IMR-90 (cell line): ENCODE measurements around the gene SLC12A7. TPM values are rescaled to one million over a fixed set of nuclear protein-coding genes. Genes with fewer than 3 reads are reported as not detected.

Source experiments
- ATAC-seq: fragments of 200-7000 bp; cut with Tn5 transposase; 2 replicates; pipeline ENCODE4 v1.9.1; 2020; ENCODE audit warnings: low read depth, mild to moderate bottlenecking, moderate library complexity
- BruUV-seq: library from RNA; stranded (reverse); fragments of 400-500 nt; replicated peaks from 2 replicates; lab custom pipeline; 2021; lab: Mats Ljungman, UMichigan
- CTCF ChIA-PET: fragments of 300-600 bp; formaldehyde crosslinking; extraction: SDS; loops from one replicate; lab custom pipeline; 2021; ENCODE audit warnings: antibody characterized with exemption; lab: Yijun Ruan, JAX
- POLR2A ChIA-PET: fragments of 300-600 bp; sonication (Branson Sonifier 250); formaldehyde crosslinking; loops from one replicate; lab custom pipeline; 2022; ENCODE audit warnings: antibody characterized with exemption; ENCODE audit not compliant: unreplicated experiment; lab: Charles Lee
- DNase-seq: peaks from one replicate; pipeline ENCODE4 v3.0.0; 2013
- H2AFZ ChIP-seq: replicated peaks from 2 replicates; pipeline ENCODE3; 2013; ENCODE audit warnings: low read length, mild to moderate bottlenecking; ENCODE audit not compliant: poor library complexity
- H2AK5ac ChIP-seq: 2 replicates; pipeline ENCODE4 v1.6.1; 2013; ENCODE audit warnings: low read depth, low read length, inconsistent platforms
- H2AK9ac ChIP-seq: replicated peaks from 2 replicates; pipeline ENCODE3; 2013; ENCODE audit warnings: mild to moderate bottlenecking, low read depth, low read length, moderate library complexity; ENCODE audit not compliant: poor library complexity
- H2BK120ac ChIP-seq: 2 replicates; pipeline ENCODE4 v1.6.1; 2013; ENCODE audit warnings: low read depth, low read length, inconsistent platforms
- H2BK15ac ChIP-seq: 3 replicates; pipeline ENCODE4 v1.6.1; 2013; ENCODE audit warnings: low read depth, low read length, inconsistent platforms
- H2BK20ac ChIP-seq: 2 replicates; pipeline ENCODE4 v1.6.1; 2013; ENCODE audit warnings: low read depth, mild to moderate bottlenecking, inconsistent platforms, low read length, moderate library complexity
- H2BK5ac ChIP-seq: 2 replicates; pipeline ENCODE4 v1.6.1; 2013; ENCODE audit warnings: mild to moderate bottlenecking, low read depth, low read length, inconsistent platforms; ENCODE audit not compliant: poor library complexity, severe bottlenecking
- H3K14ac ChIP-seq: replicated peaks from 2 replicates; pipeline ENCODE4 v1.6.1; 2013; ENCODE audit warnings: low read depth, low read length, inconsistent platforms
- H3K18ac ChIP-seq: 2 replicates; pipeline ENCODE4 v1.6.1; 2013; ENCODE audit warnings: low read depth, low read length, control low read depth
- H3K23ac ChIP-seq: 2 replicates; pipeline ENCODE4 v1.6.1; 2013; ENCODE audit warnings: low read depth, low read length, inconsistent platforms
- H3K27ac ChIP-seq: 2 replicates; pipeline ENCODE4 v1.5.1; 2013; ENCODE audit warnings: mild to moderate bottlenecking, control low read depth, low read length; ENCODE audit not compliant: insufficient read depth
- H3K27me3 ChIP-seq: 2 replicates; pipeline ENCODE4 v1.6.1; 2013; ENCODE audit warnings: low read length; ENCODE audit not compliant: control insufficient read depth, insufficient read depth
- H3K36me3 ChIP-seq: 2 replicates; pipeline ENCODE4 v1.6.1; 2013; ENCODE audit warnings: low read length, mixed read lengths; ENCODE audit not compliant: control insufficient read depth, insufficient read depth
- H3K4ac ChIP-seq: 2 replicates; pipeline ENCODE4 v1.6.1; 2013; ENCODE audit warnings: low read depth, low read length, inconsistent platforms
- H3K4me1 ChIP-seq: 2 replicates; pipeline ENCODE4 v1.6.1; 2013; ENCODE audit warnings: low read length, mixed read lengths; ENCODE audit not compliant: control insufficient read depth, insufficient read depth
- H3K4me2 ChIP-seq: 2 replicates; pipeline ENCODE4 v1.6.1; 2013; ENCODE audit warnings: low read depth, mild to moderate bottlenecking, control low read depth, low read length, moderate library complexity
- H3K4me3 ChIP-seq: 2 replicates; pipeline ENCODE4 v1.5.1; 2013; ENCODE audit warnings: low read depth, mild to moderate bottlenecking, control low read depth, low read length, moderate library complexity; ENCODE audit not compliant: insufficient read depth
- H3K56ac ChIP-seq: 2 replicates; pipeline ENCODE4 v1.6.1; 2013; ENCODE audit warnings: low read length, inconsistent platforms; ENCODE audit not compliant: insufficient read depth; ENCODE audit errors: extremely low read depth
- H3K79me1 ChIP-seq, 2 experiments: 2 replicates each; pipeline ENCODE4 v1.6.1; 2013; ENCODE audit warnings: low read length in 2 of 2, inconsistent platforms in 1 of 2, low read depth in 1 of 2
- H3K9ac ChIP-seq: 2 replicates; pipeline ENCODE4 v1.6.1; 2013; ENCODE audit warnings: low read depth, low read length, control low read depth
- H3K9me1 ChIP-seq: 2 replicates; pipeline ENCODE4 v1.6.1; 2013; ENCODE audit warnings: low read length, inconsistent platforms; ENCODE audit not compliant: insufficient read depth
- H3K9me3 ChIP-seq: 2 replicates; pipeline ENCODE4 v1.6.1; 2013; ENCODE audit warnings: low read length; ENCODE audit not compliant: control insufficient read depth, insufficient read depth
- H4K20me1 ChIP-seq: 2 replicates; pipeline ENCODE4 v1.6.1; 2013; ENCODE audit warnings: low read length, inconsistent platforms; ENCODE audit not compliant: insufficient read depth
- H4K5ac ChIP-seq: 2 replicates; pipeline ENCODE4 v1.6.1; 2013; ENCODE audit warnings: mild to moderate bottlenecking, low read depth, low read length, control low read depth
- H4K8ac ChIP-seq, 2 experiments: 2 replicates each; pipeline ENCODE4 v1.6.1; 2013; ENCODE audit warnings: low read depth in 2 of 2, low read length in 2 of 2, control low read depth in 1 of 2, inconsistent platforms in 1 of 2
- H4K91ac ChIP-seq: 2 replicates; pipeline ENCODE4 v1.6.1; 2013; ENCODE audit warnings: low read depth, low read length, inconsistent platforms; ENCODE audit not compliant: insufficient read depth
- BHLHE40 ChIP-seq: fragments of 150-350 bp; IDR thresholded peaks from 2 replicates; pipeline ENCODE4 v1.6.1; 2016; ENCODE audit warnings: mild to moderate bottlenecking, low read depth, low read length
- CEBPB ChIP-seq: IDR thresholded peaks from 2 replicates; pipeline ENCODE4 v1.6.1; 2012; ENCODE audit warnings: low read depth, low read length, improper control_type of control experiment
- CHD1 ChIP-seq: IDR thresholded peaks from 2 replicates; pipeline ENCODE4 v1.6.1; 2012; ENCODE audit warnings: low read depth, low read length, improper control_type of control experiment
- FOS ChIP-seq: fragments of 150-350 bp; IDR thresholded peaks from 2 replicates; pipeline ENCODE4 v1.6.1; 2016; ENCODE audit warnings: low read depth, low read length
- MAFK ChIP-seq: IDR thresholded peaks from 2 replicates; pipeline ENCODE4 v1.6.1; 2012; ENCODE audit warnings: low read depth, low read length, improper control_type of control experiment
- MAZ ChIP-seq: IDR thresholded peaks from 2 replicates; pipeline ENCODE4 v1.6.1; 2012; ENCODE audit warnings: low read depth, mild to moderate bottlenecking, low read length, improper control_type of control experiment, moderate library complexity, borderline replicate concordance
- NFE2L2 ChIP-seq: fragments of 150-350 bp; IDR thresholded peaks from 2 replicates; pipeline ENCODE4 v1.6.1; 2016; ENCODE audit warnings: low read depth, mild to moderate bottlenecking, low read length
- RCOR1 ChIP-seq: IDR thresholded peaks from 2 replicates; pipeline ENCODE4 v1.6.1; 2012; ENCODE audit warnings: mild to moderate bottlenecking, low read length, improper control_type of control experiment; ENCODE audit not compliant: insufficient replicate concordance
- RFX5 ChIP-seq: IDR thresholded peaks from 2 replicates; pipeline ENCODE4 v1.8.0; 2012; ENCODE audit warnings: low read depth, mild to moderate bottlenecking, low read length, moderate library complexity
- USF2 ChIP-seq: fragments of 150-350 bp; IDR thresholded peaks from 2 replicates; pipeline ENCODE4 v1.6.1; 2017; ENCODE audit warnings: mild to moderate bottlenecking, antibody characterized with exemption, low read length, low read depth
- WGBS, 2 experiments: methylation state at CpG; one replicate each; pipeline versions ENCODE4 v1.1.5 to v1.1.7; 2013; ENCODE audit warnings: missing lambda C conversion rate in 2 of 2; ENCODE audit not compliant: insufficient read length in 1 of 2; ENCODE audit errors: extremely low coverage in 2 of 2; 5-methylcytosine and 5-hydroxymethylcytosine counted together
- dilution Hi-C: fragments of 300-500 bp; cut with HindIII; formaldehyde crosslinking; loops from one replicate; pipeline ENCODE4 v1.14.3; 2018; ENCODE audit warnings: low sequenced_read_pairs; ENCODE audit not compliant: unreplicated experiment
- in situ Hi-C: fragments of 300-500 bp; cut with MboI; formaldehyde crosslinking; loops from 3 replicates; pipeline ENCODE4 v1.14.3; 2019; ENCODE audit warnings: low sequenced_read_pairs, inconsistent platforms, mixed read lengths
- intact Hi-C: fragments of 100-400 bp; cut with micrococcal nuclease; formaldehyde crosslinking; loops from 2 replicates; pipeline ENCODE4 v1.10.0; 2022
- polyA plus RNA-seq, 3 experiments: library from polyadenylated mRNA; depleted of rRNA; stranded (reverse); fragments of >200 nt; gene quantifications; 2 replicates each; pipeline ENCODE4 v1.2.3, GENCODE V29; 2012; ENCODE audit warnings: low replicate concordance in 1 of 3
- total RNA-seq: library from RNA; depleted of rRNA; stranded (reverse); fragments of >200 nt; gene quantifications from 2 replicates; pipeline ENCODE4 v1.2.3, GENCODE V29; 2012

The SLC12A7 gene
- total and polyA plus RNA-seq, 2 of the 4 experiments (the other 2 are of a cell fraction), result 3.0 to 6.1 TPM

GRCh38 chr5:1043327-1043726 is 68.5 kb downstream of the SLC12A7 start:
- dilution Hi-C loops, result no loop called here
- Histone ChIP-seq H3K36me3 (no peaks in the 10 kb centered on the region), H2BK20ac (no peak overlapping the region), H3K4me2 (no peak overlapping the region), H4K20me1 (no peaks in the 10 kb centered on the region), H2BK15ac (no peak overlapping the region), H3K79me1 (no peaks in the 10 kb centered on the region), H3K9me3 (peaks cover 9% of the 10 kb centered on the region; the same call in 1 of the 2 replicates), H3K9ac (no peak overlapping the region), H3K18ac (no peak overlapping the region), H2BK5ac (no peak overlapping the region), H3K4me3 (no peak overlapping the region), H4K5ac (no peak overlapping the region), H3K27ac (no peak overlapping the region), H4K91ac (no peak overlapping the region), H3K56ac (no peak overlapping the region), H2AK9ac (no peak overlapping the region), H3K4ac (no peak overlapping the region), H2BK120ac (no peak overlapping the region), H3K14ac (no peak overlapping the region), H4K8ac (no peak overlapping the region), H3K9me1 (no peaks in the 10 kb centered on the region), H3K23ac (no peak overlapping the region), H2AFZ (no peak overlapping the region), H3K4me1 (no peaks in the 10 kb centered on the region), H2AK5ac (no peak overlapping the region), H3K27me3 (no peaks in the 10 kb centered on the region)
- BruUV-seq, result no TSS peak
- CTCF ChIA-PET, result no interaction called here
- ATAC-seq (no peak), DNase-seq (no peak)
- in situ Hi-C loops, result no loop called here
- no peak for TF ChIP-seq CEBPB
- TF ChIP-seq FOS, result no peak
- TF ChIP-seq BHLHE40, result no peak
- no peak for TF ChIP-seq MAZ
- TF ChIP-seq USF2, result no peak
- TF ChIP-seq CHD1, result no peak
- no peak for TF ChIP-seq NFE2L2
- TF ChIP-seq RCOR1, result no peak
- TF ChIP-seq MAFK, result no peak
- TF ChIP-seq RFX5, result no peak
- intact Hi-C loops, result no loop called here
- 90 to 99% methylated on average over 7 of the region's 7 CpGs for WGBS, 2 experiments
- POLR2A ChIA-PET, result no interaction called here
